Raji (cell line): Measurements from ENCODE around the gene CTBP2.

Source experiments
- POLR2A ChIP-seq: IDR thresholded peaks from 2 replicates; pipeline ENCODE4 v1.6.1; 2011; ENCODE audit warnings: low read depth, low read length, control low read depth; ENCODE audit not compliant: insufficient read depth

The CTBP2 gene

DNA sequence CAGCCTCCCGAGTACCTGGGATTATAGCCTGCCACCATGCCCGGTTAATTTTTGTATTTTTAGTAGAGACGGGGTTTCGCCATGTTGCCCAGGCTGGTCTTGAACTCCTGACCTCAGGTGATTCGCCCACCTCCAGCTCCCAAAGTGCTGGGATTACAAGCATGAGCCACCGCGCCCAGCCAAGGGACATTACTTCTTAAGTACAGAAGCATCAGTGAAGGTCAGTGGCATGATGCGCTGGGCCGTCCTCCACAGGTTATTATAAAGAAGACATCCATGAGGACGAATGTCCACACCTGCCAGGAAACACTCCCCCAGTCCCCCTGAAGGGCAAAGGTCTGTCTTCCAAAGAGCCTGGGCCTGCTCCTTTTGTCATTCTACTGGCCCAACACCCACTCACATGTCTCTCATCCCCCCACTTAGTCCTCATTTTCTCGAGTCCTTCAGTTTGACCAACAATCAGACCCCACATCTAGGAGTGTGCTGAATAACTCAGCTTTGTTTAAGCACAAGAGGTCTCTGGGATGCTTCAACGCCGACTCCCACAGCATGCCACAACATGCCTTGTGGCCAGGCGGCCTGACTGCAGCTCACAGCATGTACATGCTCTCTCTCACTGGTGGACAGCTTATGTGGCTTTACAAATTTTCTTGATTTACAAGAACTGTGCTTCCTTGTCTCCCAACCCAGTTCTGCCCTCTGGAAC lies 73.0 kb downstream of the CTBP2 start:
- no peak for TF ChIP-seq POLR2A

DNA sequence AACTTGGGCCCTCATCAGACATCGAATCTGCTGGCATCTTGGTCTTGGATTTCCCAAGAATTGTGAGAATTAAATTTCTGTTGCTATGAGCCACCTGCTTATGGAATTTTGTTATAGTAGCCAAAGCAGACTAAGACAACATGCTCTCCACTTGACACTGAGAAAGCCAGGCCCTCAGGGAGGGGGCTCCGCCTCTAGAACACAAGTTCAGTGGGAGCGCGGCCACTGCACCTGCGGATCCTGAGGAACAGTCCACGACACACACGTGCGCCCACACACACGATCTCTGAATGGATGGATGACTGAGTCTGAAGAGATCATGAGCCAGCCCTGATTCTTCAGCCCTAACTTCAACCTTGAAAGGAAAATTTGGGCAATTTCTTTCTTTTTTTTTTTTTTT lies 73.7 kb downstream of the CTBP2 start:
- TF ChIP-seq POLR2A: no peak

DNA sequence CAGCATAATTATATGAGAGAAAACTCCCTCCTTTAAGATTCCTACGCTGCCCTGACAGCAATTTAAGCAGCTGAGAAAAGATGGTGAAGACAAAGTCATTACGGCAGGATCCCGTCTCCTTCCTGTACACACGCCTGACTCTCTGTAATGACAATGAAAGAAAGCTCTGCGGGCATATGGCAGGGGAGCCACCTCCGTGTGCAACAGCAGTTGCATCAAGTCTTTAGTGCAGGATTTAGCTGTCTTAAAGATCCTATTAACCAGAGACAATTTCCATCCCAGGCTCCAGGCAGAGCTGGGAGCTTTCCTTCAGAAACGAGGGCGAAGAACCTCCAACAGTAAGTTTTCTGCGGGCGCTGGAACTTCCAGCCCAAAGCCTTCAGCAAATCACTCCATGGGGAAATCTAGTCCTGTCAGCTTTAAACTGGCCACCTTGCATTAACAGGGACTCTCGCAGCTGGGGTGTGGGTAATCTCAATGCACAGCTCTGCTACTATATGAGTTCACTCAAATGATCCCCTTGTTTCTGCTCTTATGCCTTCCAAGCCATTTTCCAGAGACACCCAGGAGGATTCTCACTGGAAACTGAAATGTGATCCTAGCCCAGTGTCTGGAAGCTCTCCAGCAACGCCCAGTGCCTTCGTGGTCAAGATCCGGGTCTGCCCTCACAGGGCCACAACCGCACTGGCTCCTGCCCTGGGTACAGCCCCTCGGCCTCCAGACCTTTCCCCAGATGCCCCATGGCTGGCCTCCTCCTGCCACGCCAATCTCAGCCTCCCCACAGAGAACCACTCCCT lies 74.9 kb downstream of the CTBP2 start:
- TF ChIP-seq POLR2A: no peak

DNA sequence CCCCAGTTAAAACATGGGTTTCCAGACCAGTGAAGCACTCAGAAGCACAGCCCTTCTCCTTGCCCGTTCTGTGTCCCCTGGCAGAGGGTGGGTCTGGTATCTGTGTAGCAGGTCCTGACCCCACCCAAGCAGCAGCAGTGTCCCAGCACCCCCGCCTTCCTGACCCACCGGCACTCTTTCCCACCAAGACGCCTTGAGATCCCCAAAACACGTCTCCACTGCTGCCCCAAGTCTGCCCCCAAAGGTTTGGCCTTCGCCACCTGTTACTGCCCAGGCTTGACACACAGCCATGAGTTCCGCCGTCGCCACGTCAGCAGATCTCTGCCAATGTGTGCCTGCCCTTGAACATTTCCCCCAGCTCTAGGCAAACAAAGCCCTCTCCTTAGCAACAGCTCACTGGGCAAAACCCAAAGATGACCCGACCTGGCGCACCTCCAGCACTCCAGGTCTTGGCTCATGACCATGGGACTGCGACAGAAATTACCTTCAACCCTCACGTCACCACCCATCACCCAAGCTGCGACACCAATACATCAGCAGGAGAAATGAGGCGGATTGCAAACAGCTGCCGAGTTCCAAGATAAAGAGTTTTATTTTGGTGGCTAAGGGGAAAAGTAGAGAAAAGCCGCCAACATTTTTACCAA lies 75.6 kb downstream of the CTBP2 start:
- no peak for TF ChIP-seq POLR2A

DNA sequence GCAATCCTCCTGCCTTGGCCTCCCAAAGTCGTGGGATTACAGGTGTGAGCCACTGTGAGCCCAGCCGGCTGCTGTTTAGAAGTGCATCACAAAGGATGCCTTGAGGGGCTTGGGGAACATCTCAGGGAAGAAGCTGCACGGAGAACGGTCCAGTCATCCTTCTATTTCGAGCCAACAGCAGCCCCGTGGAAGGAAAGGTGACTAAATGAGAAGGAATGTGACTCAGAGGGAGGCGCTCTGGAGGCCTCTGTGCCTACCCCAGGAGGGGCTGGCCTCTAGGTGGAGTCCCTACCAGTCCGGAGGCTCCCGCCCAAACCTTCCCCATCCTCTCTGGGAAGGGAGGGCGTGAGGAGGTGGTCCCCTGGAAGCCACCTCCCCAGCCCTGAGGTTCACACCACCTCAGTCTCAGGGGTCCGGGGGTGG lies 76.2 kb downstream of the CTBP2 start:
- no peak for TF ChIP-seq POLR2A

DNA sequence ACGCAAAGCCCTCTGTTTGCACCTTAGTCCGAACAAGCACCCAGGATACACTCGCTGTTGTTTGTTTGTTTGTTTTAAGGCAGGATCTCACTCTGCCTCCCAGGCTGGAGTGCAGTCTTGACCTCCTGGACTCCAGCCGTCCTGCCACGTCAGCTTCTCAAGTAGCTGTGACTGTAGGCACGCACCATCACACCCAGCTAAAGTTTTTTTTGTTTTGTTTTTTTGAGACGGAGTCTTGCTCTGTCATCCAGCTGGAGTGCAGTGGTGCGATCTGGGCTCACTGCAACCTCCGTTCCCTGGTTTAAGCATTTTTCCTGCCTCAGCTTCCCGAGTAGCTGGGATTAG lies 76.8 kb downstream of the CTBP2 start:
- TF ChIP-seq POLR2A: no peak

DNA sequence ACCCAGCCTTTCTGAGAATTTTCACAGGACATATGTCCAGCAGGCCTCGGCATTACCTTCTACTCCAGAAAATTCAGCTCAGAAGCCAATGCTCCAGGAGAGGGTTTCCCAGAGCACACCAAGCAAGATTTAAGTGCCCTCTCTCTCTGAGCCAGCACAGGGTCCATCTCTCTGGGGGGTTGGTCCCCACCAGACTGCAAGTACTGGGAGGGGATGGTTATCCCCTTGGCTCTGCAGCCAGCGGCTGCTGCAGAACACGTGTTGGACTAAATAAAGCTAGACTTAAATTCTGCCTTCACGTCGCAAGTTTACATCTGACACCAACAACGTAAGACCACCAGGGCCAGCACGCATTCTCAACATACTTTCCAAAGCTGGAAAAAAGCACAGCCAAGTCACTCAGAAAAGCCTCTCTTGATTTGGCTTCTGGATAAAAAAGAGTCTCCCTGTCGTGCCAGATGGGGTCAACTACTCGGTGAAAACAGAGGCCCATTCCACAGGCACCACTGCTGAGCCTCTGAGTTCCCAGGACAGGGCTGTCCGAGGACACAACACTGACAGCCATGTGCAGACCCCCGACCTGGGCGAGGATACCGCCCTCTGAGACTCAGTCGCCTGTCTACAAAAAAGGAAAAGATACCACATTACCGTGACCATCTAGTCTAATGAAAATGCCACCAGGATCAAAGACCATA lies 77.3 kb downstream of the CTBP2 start:
- no peak for TF ChIP-seq POLR2A

DNA sequence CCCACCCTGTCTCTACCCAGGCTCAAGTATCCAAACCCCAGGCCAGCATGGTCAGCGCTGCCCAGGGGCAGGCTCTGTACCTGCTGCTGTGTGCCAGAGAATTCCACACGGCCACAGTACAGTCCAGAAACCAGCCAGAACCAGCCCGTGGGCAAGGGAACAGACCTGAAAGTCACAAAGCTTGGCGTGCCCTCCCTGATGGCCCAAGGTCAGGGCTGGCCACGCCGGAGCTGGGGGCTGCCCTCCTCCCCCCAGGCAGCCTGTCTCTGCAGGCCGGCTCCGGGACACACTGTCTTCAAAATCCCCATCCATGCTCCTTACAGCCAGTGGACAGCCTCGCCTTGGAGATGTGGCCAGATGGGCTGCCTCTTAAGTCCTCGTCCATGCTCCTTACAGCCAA lies 78.4 kb downstream of the CTBP2 start:
- TF ChIP-seq POLR2A: no peak

DNA sequence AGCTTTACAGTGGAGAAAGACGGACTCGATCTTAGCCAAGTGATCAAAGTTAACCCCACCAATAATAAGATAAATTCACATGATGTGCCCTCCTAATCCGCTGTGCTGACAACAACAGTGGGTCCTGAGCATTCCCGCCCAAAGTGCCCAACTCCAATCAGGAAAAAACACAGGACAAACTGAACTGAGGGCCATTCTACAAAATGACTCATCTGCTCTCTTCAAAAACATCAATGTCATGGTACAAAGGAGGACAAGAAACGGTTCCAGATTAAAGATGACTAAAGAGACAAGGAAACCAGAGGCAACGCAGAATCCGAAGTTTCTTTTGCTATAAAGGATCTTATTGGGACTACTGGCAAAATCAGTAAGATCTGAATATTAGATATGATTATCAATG lies 79.4 kb downstream of the CTBP2 start:
- TF ChIP-seq POLR2A: no peak

DNA sequence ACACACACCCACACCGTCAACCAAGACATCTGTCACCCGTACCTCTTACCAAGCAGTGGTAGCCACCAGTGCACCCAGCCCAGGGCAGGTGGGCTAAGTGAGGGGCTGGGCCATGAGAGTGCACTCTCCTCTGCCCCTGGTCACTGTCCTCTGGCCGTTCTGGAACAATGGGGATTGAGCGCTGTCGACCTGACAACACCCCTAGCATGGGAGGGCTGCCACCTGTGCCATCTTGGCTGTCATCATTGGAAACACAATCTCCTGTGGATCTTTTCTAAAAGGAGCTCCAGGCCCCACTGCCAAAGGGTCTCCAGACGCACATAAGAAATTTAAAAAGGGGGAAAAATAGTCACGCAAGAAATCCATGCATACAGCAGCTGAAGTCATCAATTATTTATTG lies 80.1 kb downstream of the CTBP2 start:
- TF ChIP-seq POLR2A: no peak

DNA sequence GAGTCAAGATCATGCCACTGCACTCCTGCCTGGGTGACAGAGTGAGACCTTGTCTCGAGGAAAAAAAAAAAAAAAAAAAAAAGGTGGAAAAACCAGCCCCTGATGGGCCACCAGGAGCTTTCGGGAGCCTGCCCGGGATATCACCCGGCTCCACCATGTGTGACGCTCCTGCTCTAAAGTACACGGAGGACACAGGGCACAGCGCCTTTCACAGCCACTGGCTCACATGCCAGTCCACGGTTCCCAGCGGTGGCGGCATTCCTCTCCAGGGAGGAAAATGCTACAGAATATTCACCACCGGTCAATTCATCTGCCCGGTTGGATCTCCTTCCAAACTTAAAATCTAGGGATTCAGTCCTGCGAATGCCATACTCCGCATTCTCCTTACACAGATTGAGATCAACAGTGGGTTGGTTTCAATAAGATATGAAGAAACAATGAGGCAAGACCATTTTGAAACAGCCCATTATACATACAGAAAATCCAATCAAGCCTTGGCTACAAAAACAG lies 81.2 kb downstream of the CTBP2 start:
- TF ChIP-seq POLR2A: no peak

DNA sequence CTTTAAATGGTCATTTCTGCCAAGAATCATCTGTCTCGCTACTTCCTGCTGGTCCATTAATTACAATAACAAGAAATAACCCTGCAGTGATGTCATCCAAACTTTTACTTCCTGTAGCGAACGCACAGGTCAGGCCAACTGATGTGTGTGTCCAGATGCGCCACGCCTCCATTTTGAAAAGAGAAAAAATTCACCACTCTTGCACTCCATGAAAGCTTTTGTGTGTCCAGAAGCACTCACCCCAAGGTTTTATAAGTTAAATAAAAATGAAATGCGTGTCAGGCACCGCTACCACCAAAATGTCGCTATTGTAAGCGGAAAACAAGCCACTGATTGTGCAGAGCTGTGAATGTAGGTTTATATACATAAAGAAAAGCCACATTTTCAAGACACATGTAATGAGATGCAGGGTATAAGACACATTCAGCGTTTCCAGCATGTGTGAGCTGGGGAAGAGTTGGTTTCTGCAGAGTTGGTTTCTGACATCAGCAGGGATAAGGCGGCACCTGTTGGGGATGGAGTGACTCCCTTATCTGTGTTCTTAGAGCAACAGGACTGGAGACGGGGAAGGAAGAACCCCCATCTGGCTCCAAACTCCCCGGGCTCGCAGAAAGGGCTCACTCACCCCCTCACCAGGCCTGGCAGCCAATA lies 83.3 kb downstream of the CTBP2 start:
- TF ChIP-seq POLR2A: no peak

DNA sequence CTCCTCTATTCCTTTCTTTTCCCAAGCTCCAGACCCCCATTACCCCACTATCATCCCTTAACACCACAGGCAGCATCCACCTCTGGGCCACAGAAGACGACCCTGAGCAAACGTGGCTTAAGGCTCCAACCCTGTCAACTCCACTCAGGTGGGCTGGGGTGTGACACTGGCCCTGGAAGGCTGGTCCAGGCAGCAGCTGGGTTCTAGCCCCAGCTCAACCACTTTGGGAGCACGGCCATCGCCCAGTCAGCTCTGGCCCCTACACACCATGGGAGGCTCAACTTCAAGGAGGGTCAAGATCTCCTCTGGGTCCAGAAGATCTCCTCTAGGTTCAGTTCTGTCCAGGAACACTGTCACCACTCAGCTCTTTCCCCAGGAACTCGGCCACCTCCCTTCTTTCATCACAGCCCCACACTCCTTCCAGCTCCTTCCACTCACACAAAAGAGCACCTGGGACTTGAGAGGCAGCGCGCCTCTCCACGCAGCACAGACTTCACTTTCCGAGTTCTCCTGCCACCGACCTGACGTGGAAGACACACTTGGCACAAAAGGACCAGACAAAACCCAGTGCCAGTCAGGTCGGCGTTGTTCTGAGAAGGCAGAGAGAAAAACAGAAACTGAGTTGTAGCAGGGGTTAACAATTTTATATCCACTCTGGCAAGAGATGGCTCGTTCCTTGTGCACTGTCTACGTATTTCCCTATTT lies 84.1 kb downstream of the CTBP2 start:
- TF ChIP-seq POLR2A: no peak

DNA sequence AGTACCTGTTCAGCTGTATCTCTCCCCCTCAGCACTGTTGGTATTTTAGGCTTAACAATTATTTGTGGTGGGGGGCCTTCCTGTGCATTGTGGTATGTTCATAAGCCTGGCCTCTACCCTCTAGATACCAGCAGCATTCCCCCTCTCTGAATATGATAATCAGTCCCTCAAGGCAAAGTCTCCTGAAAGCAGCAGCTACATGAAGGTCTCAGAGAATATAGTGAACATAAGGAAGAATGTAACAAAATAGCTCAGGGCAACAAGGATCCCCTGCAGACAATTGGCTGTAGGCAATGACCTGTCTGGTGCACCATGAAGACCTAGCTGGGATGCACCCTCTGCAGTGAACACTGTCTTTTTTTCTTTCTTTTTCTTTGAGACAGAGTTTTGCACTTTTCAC lies 86.4 kb downstream of the CTBP2 start:
- no peak for TF ChIP-seq POLR2A
